WTC11 (cell line): Measurements from ENCODE around the gene HOMER1. TPM values are rescaled to one million over a fixed set of nuclear protein-coding genes. Genes with fewer than 3 reads are reported as not detected.

ENCODE experiments used
- ATAC-seq: fragments of 200-7000 bp; cut with Tn5 transposase; 2 replicates; pipeline ENCODE4 v1.10.0; 2021; ENCODE audit warnings: mild to moderate bottlenecking, moderate library complexity
- CTCF ChIA-PET: fragments of 300-600 bp; sonication (Branson Sonifier 250); formaldehyde crosslinking; loops from one replicate; lab custom pipeline; 2021; ENCODE audit warnings: antibody characterized with exemption; lab: Charles Lee
- POLR2A ChIA-PET: fragments of 350-600 bp; sonication (Branson Sonifier 250); formaldehyde crosslinking; loops from one replicate; lab custom pipeline; 2021; ENCODE audit warnings: antibody characterized with exemption; lab: Charles Lee
- DNase-seq: peaks from one replicate; pipeline ENCODE4 v3.0.0; 2021; ENCODE audit warnings: low spot score
- H3K27ac Mint-ChIP-seq: 2 replicates; pipeline ENCODE4 v1.8.0; 2021; ENCODE audit warnings: mixed read lengths
- H3K27me3 Mint-ChIP-seq: 2 replicates; pipeline ENCODE4 v1.8.0; 2021; ENCODE audit warnings: low read depth, mild to moderate bottlenecking, moderate library complexity, mixed read lengths
- H3K36me3 Mint-ChIP-seq: 2 replicates; pipeline ENCODE4 v1.8.0; 2021; ENCODE audit warnings: mixed read lengths
- H3K4me1 Mint-ChIP-seq: 2 replicates; pipeline ENCODE4 v1.8.0; 2022; ENCODE audit warnings: mixed read lengths
- H3K4me3 Mint-ChIP-seq: 2 replicates; pipeline ENCODE4 v1.8.0; 2021; ENCODE audit warnings: mild to moderate bottlenecking, moderate library complexity, mixed read lengths
- H3K9me3 Mint-ChIP-seq: 2 replicates; pipeline ENCODE4 v1.8.0; 2021; ENCODE audit warnings: mixed read lengths
- JUN ChIP-seq: sonication (generic); formaldehyde crosslinking; IDR thresholded peaks from 2 replicates; pipeline ENCODE4 v1.8.0; 2023; ENCODE audit warnings: mild to moderate bottlenecking, missing genetic modification reagents
- NFYB ChIP-seq: sonication (generic); formaldehyde crosslinking; conservative IDR thresholded peaks from 2 replicates; pipeline ENCODE4 v1.8.0; 2022; ENCODE audit warnings: low read depth, missing genetic modification reagents
- NR3C1 ChIP-seq: sonication (generic); formaldehyde crosslinking; conservative IDR thresholded peaks from 2 replicates; pipeline ENCODE4 v1.8.1; 2023; ENCODE audit warnings: low read depth, mild to moderate bottlenecking, missing genetic modification reagents
- RELA ChIP-seq: sonication (generic); formaldehyde crosslinking; IDR thresholded peaks from 2 replicates; pipeline ENCODE4 v1.8.1; 2022; ENCODE audit warnings: missing genetic modification reagents, mild to moderate bottlenecking, borderline replicate concordance
- SMAD3 ChIP-seq: sonication (generic); formaldehyde crosslinking; IDR thresholded peaks from 2 replicates; pipeline ENCODE4 v1.8.0; 2022; ENCODE audit warnings: missing genetic modification reagents, mild to moderate bottlenecking, borderline replicate concordance
- TEAD1 ChIP-seq: sonication (generic); formaldehyde crosslinking; IDR thresholded peaks from 2 replicates; pipeline ENCODE4 v1.8.0; 2022; ENCODE audit warnings: mild to moderate bottlenecking, missing genetic modification reagents
- TEAD4 ChIP-seq: sonication (generic); formaldehyde crosslinking; IDR thresholded peaks from 2 replicates; pipeline ENCODE4 v1.8.0; 2022; ENCODE audit warnings: mild to moderate bottlenecking, missing genetic modification reagents
- ZNF138 ChIP-seq: sonication (generic); formaldehyde crosslinking; conservative IDR thresholded peaks from 2 replicates; pipeline ENCODE4 v1.8.1; 2022; ENCODE audit warnings: mild to moderate bottlenecking, moderate library complexity, missing genetic modification reagents
- ZNF416 ChIP-seq: fragments of 250-450 bp; sonication (Bioruptor Pico); IDR thresholded peaks from 2 replicates; pipeline ENCODE4 v1.9.0; 2021; ENCODE audit warnings: mild to moderate bottlenecking, inconsistent platforms
- total RNA-seq: library from RNA; stranded (reverse); gene quantifications from 3 replicates; pipeline ENCODE4 v1.2.3, GENCODE V29; 2021
- TF ChIP-seq, protein P1 (sequence below): sonication (generic); formaldehyde crosslinking; IDR thresholded peaks from 2 replicates; pipeline ENCODE4 v1.8.1; 2023; ENCODE audit warnings: mild to moderate bottlenecking, missing genetic modification reagents, moderate library complexity
- TF ChIP-seq, protein P2 (sequence below): sonication (generic); formaldehyde crosslinking; conservative IDR thresholded peaks from 2 replicates; pipeline ENCODE4 v1.8.1; 2023; ENCODE audit warnings: mild to moderate bottlenecking, low read depth, missing genetic modification reagents, moderate library complexity
- TF ChIP-seq, protein P3 (sequence below): sonication (generic); formaldehyde crosslinking; IDR thresholded peaks from 2 replicates; pipeline ENCODE4 v1.8.0; 2022; ENCODE audit warnings: mild to moderate bottlenecking, missing genetic modification reagents
- TF ChIP-seq, protein P4 (sequence below): fragments of 250-450 bp; sonication (Bioruptor Pico); conservative IDR thresholded peaks from 2 replicates; pipeline ENCODE4 v1.9.0; 2021; ENCODE audit warnings: mild to moderate bottlenecking
- TF ChIP-seq, protein P5 (sequence below): sonication (generic); formaldehyde crosslinking; IDR thresholded peaks from 2 replicates; pipeline ENCODE4 v1.8.0; 2023; ENCODE audit warnings: missing genetic modification reagents, mild to moderate bottlenecking, borderline replicate concordance
- TF ChIP-seq, protein P6 (sequence below): sonication (generic); formaldehyde crosslinking; IDR thresholded peaks from 2 replicates; pipeline ENCODE4 v1.8.1; 2023; ENCODE audit warnings: mild to moderate bottlenecking, moderate library complexity, missing genetic modification reagents
- TF ChIP-seq, protein P7 (sequence below): sonication (generic); formaldehyde crosslinking; IDR thresholded peaks from 2 replicates; pipeline ENCODE4 v1.8.1; 2023; ENCODE audit warnings: mild to moderate bottlenecking, missing genetic modification reagents
- TF ChIP-seq, protein P8 (sequence below): sonication (generic); formaldehyde crosslinking; IDR thresholded peaks from 2 replicates; pipeline ENCODE4 v1.8.1; 2022; ENCODE audit warnings: low read depth, missing genetic modification reagents, borderline replicate concordance

The HOMER1 gene
- total RNA-seq, 1 experiment from 2014 or later: 37.6 TPM

DNA sequence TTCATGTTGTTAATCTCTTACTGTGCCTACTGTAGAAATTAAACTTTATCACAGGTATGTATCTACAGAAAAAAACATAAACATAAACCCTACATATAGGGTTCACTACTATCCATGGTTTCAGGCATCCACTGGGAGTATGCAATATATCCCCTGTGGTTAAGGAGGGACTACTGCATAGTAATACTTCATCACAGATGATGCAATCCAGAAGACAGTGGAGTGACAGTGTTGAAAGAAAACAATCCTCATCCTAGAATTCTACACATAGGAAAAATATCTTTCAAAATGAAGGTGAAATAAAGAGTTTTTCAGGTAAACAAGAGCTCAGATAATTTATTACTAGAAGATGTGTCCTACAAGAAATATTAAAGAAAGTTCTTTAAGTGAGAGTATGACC is 105.9 kb downstream of the HOMER1 start:
- H3K36me3 Mint-ChIP-seq: peaks cover 25% of the 10 kb centered on the region
- H3K27ac Mint-ChIP-seq: no peak overlapping the region
- POLR2A ChIA-PET: no interaction called here
- H3K27me3 Mint-ChIP-seq: no peaks in the 10 kb centered on the region
- peaks cover 11% of the 10 kb centered on the region for H3K9me3 Mint-ChIP-seq
- no peak for TF ChIP-seq TEAD1 (CRISPR knock-in tag)
- TF ChIP-seq, protein P1, sequence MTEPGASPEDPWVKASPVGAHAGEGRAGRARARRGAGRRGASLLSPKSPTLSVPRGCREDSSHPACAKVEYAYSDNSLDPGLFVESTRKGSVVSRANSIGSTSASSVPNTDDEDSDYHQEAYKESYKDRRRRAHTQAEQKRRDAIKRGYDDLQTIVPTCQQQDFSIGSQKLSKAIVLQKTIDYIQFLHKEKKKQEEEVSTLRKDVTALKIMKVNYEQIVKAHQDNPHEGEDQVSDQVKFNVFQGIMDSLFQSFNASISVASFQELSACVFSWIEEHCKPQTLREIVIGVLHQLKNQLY (CRISPR knock-in tag): no peak
- TF ChIP-seq SMAD3 (CRISPR knock-in tag): no peak
- TF ChIP-seq, protein P2, sequence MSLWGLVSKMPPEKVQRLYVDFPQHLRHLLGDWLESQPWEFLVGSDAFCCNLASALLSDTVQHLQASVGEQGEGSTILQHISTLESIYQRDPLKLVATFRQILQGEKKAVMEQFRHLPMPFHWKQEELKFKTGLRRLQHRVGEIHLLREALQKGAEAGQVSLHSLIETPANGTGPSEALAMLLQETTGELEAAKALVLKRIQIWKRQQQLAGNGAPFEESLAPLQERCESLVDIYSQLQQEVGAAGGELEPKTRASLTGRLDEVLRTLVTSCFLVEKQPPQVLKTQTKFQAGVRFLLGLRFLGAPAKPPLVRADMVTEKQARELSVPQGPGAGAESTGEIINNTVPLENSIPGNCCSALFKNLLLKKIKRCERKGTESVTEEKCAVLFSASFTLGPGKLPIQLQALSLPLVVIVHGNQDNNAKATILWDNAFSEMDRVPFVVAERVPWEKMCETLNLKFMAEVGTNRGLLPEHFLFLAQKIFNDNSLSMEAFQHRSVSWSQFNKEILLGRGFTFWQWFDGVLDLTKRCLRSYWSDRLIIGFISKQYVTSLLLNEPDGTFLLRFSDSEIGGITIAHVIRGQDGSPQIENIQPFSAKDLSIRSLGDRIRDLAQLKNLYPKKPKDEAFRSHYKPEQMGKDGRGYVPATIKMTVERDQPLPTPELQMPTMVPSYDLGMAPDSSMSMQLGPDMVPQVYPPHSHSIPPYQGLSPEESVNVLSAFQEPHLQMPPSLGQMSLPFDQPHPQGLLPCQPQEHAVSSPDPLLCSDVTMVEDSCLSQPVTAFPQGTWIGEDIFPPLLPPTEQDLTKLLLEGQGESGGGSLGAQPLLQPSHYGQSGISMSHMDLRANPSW: no peak
- TF ChIP-seq, protein P3, sequence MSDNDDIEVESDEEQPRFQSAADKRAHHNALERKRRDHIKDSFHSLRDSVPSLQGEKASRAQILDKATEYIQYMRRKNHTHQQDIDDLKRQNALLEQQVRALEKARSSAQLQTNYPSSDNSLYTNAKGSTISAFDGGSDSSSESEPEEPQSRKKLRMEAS (CRISPR knock-in tag): no peak
- no peak for TF ChIP-seq RELA (CRISPR knock-in tag)
- TF ChIP-seq ZNF138: no peak
- no peak for TF ChIP-seq TEAD4
- TF ChIP-seq, protein P4, sequence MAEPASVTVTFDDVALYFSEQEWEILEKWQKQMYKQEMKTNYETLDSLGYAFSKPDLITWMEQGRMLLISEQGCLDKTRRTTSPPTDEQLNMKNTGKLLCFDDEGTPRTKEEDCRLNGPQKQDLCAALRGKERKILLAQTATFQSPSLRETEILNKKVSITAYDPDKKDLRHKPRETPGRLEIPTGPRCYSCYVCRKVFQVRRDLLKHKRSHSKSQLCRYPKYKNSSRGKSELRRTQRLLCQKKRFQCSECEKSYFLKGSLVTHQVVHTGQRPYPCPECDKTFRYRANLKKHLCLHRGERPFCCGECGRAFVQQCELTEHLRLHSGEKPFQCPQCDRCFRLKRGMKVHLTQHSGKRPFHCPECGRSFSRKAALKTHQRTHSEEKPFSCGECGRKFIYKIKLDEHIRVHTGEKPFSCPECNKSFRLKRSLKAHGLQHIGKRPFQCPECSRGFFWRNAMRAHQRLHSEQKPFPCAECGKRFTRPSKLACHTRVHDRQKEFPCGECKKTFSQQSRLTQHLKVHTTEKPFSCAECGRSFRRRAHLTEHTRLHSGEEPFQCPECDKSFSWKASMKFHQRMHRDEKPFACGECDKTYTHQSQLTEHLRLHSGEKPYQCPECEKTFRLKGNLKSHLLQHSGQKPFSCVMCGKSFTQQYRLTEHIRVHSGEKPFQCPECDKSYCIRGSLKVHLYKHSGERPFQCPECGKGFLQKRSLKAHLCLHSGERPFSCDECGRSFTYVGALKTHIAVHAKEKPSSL: no peak
- no peak for TF ChIP-seq JUN
- TF ChIP-seq, all 79 proteins: peak for 0
- CTCF ChIA-PET: no interaction called here
- no peak for ATAC-seq
- Mint-ChIP-seq H3K4me3 (no peak overlapping the region), H3K4me1 (no peaks in the 10 kb centered on the region)
- DNase-seq: no peak

DNA sequence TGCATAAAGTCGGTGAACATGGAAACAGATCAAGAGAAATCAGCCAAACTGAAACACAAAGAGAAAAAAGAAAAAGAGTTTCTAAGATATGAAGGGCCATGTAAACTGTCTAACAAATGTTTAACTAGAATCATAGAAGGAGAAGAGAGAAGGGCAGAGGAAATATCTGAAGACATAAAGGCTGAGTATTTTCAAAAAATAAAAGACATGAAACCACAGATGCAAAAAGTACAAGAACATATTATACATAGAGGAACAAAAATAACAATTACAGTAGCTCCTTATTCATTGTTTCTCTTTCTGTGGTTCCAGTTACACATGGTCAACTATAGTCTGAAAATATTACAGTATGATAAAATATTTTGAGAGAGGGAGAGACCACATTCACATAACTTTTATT is 106.3 kb downstream of the HOMER1 start:
- Mint-ChIP-seq H3K4me1 (no peaks in the 10 kb centered on the region), H3K27me3 (no peaks in the 10 kb centered on the region)
- ChIA-PET CTCF (no interaction called here), POLR2A (interaction anchor here (0.6 kb wide), 1 partner anchor 201 kb away, joined by 7 read pairs; no protein-coding TSS in a partner anchor)
- TF ChIP-seq ZNF416 (CRISPR knock-in tag): no peak
- no peak for TF ChIP-seq NR3C1 (CRISPR knock-in tag)
- TF ChIP-seq, protein P5, sequence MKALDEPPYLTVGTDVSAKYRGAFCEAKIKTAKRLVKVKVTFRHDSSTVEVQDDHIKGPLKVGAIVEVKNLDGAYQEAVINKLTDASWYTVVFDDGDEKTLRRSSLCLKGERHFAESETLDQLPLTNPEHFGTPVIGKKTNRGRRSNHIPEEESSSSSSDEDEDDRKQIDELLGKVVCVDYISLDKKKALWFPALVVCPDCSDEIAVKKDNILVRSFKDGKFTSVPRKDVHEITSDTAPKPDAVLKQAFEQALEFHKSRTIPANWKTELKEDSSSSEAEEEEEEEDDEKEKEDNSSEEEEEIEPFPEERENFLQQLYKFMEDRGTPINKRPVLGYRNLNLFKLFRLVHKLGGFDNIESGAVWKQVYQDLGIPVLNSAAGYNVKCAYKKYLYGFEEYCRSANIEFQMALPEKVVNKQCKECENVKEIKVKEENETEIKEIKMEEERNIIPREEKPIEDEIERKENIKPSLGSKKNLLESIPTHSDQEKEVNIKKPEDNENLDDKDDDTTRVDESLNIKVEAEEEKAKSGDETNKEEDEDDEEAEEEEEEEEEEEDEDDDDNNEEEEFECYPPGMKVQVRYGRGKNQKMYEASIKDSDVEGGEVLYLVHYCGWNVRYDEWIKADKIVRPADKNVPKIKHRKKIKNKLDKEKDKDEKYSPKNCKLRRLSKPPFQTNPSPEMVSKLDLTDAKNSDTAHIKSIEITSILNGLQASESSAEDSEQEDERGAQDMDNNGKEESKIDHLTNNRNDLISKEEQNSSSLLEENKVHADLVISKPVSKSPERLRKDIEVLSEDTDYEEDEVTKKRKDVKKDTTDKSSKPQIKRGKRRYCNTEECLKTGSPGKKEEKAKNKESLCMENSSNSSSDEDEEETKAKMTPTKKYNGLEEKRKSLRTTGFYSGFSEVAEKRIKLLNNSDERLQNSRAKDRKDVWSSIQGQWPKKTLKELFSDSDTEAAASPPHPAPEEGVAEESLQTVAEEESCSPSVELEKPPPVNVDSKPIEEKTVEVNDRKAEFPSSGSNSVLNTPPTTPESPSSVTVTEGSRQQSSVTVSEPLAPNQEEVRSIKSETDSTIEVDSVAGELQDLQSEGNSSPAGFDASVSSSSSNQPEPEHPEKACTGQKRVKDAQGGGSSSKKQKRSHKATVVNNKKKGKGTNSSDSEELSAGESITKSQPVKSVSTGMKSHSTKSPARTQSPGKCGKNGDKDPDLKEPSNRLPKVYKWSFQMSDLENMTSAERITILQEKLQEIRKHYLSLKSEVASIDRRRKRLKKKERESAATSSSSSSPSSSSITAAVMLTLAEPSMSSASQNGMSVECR (CRISPR knock-in tag): no peak
- TF ChIP-seq, protein P6, sequence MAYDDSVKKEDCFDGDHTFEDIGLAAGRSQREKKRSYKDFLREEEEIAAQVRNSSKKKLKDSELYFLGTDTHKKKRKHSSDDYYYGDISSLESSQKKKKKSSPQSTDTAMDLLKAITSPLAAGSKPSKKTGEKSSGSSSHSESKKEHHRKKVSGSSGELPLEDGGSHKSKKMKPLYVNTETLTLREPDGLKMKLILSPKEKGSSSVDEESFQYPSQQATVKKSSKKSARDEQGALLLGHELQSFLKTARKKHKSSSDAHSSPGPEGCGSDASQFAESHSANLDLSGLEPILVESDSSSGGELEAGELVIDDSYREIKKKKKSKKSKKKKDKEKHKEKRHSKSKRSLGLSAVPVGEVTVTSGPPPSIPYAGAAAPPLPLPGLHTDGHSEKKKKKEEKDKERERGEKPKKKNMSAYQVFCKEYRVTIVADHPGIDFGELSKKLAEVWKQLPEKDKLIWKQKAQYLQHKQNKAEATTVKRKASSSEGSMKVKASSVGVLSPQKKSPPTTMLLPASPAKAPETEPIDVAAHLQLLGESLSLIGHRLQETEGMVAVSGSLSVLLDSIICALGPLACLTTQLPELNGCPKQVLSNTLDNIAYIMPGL: no peak
- TF ChIP-seq, protein P7, sequence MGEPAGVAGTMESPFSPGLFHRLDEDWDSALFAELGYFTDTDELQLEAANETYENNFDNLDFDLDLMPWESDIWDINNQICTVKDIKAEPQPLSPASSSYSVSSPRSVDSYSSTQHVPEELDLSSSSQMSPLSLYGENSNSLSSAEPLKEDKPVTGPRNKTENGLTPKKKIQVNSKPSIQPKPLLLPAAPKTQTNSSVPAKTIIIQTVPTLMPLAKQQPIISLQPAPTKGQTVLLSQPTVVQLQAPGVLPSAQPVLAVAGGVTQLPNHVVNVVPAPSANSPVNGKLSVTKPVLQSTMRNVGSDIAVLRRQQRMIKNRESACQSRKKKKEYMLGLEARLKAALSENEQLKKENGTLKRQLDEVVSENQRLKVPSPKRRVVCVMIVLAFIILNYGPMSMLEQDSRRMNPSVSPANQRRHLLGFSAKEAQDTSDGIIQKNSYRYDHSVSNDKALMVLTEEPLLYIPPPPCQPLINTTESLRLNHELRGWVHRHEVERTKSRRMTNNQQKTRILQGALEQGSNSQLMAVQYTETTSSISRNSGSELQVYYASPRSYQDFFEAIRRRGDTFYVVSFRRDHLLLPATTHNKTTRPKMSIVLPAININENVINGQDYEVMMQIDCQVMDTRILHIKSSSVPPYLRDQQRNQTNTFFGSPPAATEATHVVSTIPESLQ: no peak
- TF ChIP-seq, protein P8, sequence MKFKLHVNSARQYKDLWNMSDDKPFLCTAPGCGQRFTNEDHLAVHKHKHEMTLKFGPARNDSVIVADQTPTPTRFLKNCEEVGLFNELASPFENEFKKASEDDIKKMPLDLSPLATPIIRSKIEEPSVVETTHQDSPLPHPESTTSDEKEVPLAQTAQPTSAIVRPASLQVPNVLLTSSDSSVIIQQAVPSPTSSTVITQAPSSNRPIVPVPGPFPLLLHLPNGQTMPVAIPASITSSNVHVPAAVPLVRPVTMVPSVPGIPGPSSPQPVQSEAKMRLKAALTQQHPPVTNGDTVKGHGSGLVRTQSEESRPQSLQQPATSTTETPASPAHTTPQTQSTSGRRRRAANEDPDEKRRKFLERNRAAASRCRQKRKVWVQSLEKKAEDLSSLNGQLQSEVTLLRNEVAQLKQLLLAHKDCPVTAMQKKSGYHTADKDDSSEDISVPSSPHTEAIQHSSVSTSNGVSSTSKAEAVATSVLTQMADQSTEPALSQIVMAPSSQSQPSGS (CRISPR knock-in tag): no peak
- no peak for TF ChIP-seq NFYB
- TF ChIP-seq, all 79 proteins: peak for 0
- Mint-ChIP-seq H3K36me3 (peaks cover 25% of the 10 kb centered on the region), H3K27ac (no peak overlapping the region), H3K9me3 (peaks cover 11% of the 10 kb centered on the region), H3K4me3 (no peak overlapping the region)
- no peak for DNase-seq
- ATAC-seq: no peak
